ENCODE measurements around the gene FAM120A.

The FAM120A gene

DNA sequence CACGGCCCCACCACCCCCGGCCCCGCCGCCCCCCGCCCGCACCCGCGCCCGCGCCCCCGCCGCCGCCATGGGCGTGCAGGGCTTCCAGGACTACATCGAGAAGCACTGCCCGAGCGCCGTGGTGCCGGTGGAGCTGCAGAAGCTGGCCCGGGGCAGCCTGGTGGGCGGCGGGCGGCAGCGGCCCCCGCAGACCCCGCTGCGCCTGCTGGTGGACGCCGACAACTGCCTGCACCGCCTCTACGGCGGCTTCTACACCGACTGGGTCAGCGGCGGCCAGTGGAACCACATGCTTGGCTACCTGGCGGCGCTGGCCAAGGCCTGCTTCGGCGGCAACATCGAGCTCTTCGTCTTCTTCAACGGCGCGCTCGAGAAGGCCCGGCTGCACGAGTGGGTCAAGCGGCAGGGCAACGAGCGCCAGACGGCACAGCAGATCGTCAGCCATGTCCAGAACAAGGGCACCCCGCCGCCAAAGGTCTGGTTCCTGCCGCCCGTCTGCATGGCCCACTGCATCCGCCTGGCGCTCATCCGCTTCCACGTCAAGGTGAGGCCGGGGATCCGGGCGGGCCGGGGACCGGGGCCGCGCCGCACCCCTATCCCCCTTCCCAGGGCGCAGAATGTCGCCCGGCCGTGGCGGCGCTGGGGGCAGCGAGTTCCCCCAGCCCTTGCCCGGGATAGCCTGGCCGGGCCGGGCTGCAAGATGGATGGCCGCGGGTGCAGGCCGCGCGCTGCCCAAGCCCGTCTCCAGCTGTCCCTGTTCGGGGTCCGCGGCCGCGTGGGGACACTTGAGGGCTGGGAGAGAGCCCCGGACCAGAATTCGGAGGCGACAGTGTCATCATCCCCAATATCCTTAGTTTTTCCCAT, 594 bp downstream of the FAM120A start:
- DNase-seq: peak; percentile 62

- DNase-seq: no peak
These were observed 1.2 kb downstream of the FAM120A start for GRCh38 chr9:93452710-93453046.

DNA sequence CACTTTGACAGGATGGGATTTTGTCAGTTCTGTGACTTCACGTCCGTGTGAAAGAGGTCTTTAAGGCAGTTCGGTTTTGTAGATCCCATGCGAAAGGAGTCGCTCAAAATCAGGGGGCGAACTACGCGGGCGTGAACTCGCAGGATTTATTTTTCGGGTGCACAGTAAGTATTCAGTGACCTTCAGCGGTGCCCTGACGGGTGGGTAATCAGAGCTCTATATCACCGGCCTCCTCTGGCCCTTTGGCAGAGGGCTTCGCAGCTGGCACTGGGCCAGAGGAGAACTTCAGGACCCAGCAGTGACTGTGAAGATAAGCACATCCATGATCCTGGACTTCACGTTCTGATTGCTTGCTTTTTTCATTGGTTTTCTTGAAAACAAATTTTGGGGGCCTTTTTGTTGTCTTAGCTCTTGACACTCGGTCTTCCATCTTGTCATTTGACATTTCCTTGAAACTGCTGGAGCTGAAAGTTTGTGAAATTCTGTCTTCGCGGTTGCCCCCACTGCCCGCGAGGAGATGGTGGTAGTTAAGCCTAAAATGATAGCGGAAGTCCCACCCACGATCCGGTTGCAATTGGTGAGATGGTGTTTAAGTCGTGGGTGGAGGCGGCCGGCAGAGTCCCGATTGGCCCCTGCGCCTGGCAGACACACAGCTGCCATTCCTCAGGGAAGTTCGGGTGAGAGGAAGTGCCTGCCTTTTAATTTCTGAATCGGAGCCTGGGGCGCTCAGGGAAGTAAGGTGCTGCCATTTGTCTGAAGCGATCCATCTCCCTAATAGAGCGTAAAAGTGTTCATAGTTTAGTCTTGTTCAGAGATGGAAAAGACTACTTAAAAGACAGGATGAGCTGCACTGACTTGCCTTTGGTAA, 1.8 kb downstream of the FAM120A start, which contains the start of gene FAM120AOS:
TSS of gene FAM120AOS (minus strand) at position 535 of the 868 bp plus-strand sequence. CDS start 872 bp downstream, outside the sequence.
- DNase-seq: peak; percentile 72

DNA sequence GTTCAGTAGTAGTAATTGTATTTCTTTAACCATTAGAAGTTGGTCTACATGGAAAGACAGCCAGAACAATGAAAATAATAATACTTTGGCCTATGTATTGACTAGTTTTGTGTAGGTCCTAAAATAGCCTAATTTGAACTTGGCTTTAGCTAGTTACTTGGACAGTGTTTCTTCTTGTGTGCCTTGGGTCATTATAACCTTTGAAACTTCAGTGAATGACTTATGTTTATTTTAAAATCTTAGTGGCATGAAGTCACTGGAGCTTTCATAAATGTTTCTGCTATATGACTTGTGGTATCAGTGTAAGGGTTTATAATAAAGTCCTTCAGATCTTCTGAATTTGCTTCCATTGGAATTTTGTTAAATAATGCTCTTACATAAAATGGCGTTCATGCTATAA, 4.5 kb downstream of the FAM120A start:
- DNase-seq: no peak

- no peak for DNase-seq
These were observed 5.0 kb downstream of the FAM120A start for GRCh38 chr9:93456504-93456903.

- no peak for DNase-seq
These were observed 5.5 kb downstream of the FAM120A start for GRCh38 chr9:93457006-93457405.

- no peak for DNase-seq
These were observed 7.2 kb downstream of the FAM120A start for GRCh38 chr9:93458712-93459111.

DNA sequence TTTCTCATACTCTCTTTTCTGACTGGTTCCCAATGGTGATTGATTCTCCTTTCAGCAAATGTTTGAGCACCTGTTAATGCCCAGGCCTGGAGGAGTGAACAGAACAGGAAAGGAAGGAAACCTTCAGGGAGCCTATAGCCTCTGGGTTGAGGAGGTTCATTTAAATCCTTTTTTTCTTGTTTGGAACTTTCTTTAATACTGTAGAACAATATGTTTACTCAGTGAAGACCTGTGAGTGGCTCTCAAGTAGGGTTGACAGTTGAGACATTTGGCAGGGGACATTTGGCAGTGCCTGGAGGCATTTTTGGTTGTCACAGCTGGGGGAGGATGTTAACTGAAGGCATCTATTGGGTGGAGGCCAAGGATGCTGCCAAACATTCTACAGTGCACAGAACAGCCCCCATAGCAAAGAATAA, 8.0 kb downstream of the FAM120A start:
- no peak for DNase-seq

GRCh38 chr9:93460689-93461413, 9.4 kb downstream of the FAM120A start:
- DNase-seq: no peak

DNA sequence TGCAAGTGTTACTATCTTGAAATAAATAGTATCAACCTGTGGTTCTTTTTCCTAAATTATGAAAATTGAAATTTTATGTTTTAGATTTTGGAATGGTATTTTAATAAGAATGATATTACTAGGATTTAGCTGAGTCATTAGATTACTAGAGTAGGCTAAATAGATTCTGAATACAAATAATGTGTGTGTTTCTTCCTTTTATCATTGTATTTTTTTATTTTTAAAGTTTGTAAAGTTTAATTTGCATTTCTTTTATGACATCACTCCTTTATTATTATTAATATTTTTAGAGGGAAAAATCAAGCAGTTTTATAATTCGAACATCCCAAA, 9.9 kb downstream of the FAM120A start:
- no peak for DNase-seq

- DNase-seq: no peak
These were observed 10.3 kb downstream of the FAM120A start for GRCh38 chr9:93461821-93462220.

- DNase-seq: no peak
These were observed 12.3 kb downstream of the FAM120A start for GRCh38 chr9:93463638-93464248.

GRCh38 chr9:93464395-93464794, 12.9 kb downstream of the FAM120A start:
- no peak for DNase-seq

DNA sequence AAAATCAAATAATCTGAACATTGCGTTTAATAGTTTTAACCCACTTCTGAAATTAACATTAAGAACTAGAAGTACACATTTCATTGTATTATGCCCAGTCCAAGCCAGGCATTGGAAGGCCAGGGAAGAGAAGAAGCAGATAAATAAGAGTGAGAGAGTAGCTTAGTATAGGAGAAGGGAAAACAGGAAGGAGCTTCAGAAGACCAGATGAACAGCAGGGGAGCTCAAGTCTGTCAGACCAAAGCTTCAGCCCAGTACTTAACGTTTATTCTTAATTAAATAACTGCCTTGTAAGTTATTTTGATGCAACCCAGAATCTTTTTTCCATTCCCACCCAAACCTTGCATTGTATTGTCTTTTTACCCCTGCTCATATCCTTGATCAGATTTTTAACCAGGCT, 13.4 kb downstream of the FAM120A start:
- DNase-seq: no peak

DNA sequence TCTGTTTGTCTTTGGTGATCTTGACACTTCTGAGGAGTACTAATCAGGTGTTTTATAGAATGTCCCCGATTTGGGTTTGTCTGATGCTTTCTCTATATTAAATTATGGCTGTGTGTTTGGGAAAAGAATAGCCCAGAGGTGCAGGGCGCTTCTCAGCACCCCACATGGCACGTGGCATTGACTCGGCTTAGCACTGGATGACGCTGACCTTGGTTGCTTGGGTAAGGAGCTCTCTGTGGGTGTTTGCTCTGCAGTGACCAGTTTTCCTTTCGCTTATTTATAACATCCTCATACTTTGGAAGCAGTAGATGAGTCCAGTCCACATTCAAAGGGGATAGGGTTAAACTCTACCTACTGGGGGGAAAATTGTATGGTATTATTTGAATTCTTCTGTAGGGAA, 14.4 kb downstream of the FAM120A start:
- DNase-seq: no peak

- no peak for DNase-seq
These were observed 15.1 kb downstream of the FAM120A start for GRCh38 chr9:93466416-93467061.

GRCh38 chr9:93467062-93467416, 15.6 kb downstream of the FAM120A start:
- no peak for DNase-seq

DNA sequence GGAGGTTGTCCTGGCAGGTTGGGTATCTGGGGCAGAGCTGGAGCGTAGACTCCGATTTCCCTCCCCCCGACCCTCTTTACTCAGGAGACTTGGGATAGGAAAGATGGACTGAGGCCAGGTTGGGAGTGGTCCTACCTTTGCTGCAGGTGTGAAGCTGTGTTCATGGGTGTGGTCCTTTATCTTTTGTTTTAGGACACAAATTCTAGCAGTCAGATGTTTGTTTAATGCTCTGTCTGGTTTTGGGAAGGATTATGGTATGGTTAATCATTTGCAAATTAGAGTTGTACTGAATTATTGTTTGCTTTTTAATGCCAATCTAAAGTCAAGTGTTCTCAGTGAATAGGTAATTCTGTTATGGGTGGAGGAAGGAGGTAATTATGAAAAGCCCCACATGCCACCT, 16.0 kb downstream of the FAM120A start:
- DNase-seq: no peak

- no peak for DNase-seq
These were observed 17.4 kb downstream of the FAM120A start for GRCh38 chr9:93468763-93469456.

DNA sequence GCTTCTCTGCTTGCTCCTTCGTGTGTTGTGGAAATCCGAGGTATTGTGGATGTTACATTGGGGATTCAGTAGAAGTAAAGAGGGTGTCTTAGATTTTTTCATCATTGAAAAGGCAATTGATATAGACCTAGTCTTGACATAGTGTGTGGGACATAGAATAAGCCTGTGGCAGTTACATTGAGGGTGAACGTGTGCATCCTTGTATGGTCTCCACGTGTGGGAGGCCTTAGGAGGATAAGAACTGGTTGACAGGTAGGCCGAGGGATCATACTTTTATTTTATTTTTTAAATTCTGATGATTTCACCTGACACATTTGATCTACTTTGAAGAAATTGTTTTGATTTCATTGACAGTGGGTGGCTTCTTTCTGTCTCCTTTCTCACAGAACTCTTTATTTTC, 18.9 kb downstream of the FAM120A start:
- DNase-seq: no peak

- DNase-seq: no peak
These were observed 19.6 kb downstream of the FAM120A start for GRCh38 chr9:93471124-93471523.

GRCh38 chr9:93473411-93473810, 21.9 kb downstream of the FAM120A start:
- DNase-seq: no peak
